Memory B cell (primary cell): ENCODE measurements around the gene COX18.

Source experiments
- ATAC-seq: fragments of 150-1000 bp; cut with Tn5 transposase; 2 replicates; pipeline ENCODE4 v1.10.0; 2021; ENCODE audit warnings: low read depth, mild to moderate bottlenecking, moderate library complexity
- DNase-seq, 2 donors: peaks; one replicate each; pipeline ENCODE4 v3.0.0; 2022; ENCODE audit warnings: low spot score in 2 of 2
- H3K27ac Mint-ChIP-seq: one replicate; pipeline ENCODE4 v1.8.0; 2022; ENCODE audit warnings: mild to moderate bottlenecking, moderate library complexity, mixed read lengths
- H3K27me3 Mint-ChIP-seq: one replicate; pipeline ENCODE4 v1.8.0; 2022; ENCODE audit warnings: mixed read lengths
- H3K36me3 Mint-ChIP-seq: one replicate; pipeline ENCODE4 v1.8.0; 2022; ENCODE audit warnings: mild to moderate bottlenecking, mixed read lengths
- H3K4me1 Mint-ChIP-seq: one replicate; pipeline ENCODE4 v1.8.0; 2022; ENCODE audit warnings: mixed read lengths
- H3K4me3 Mint-ChIP-seq: one replicate; pipeline ENCODE4 v1.8.0; 2022; ENCODE audit warnings: mild to moderate bottlenecking, moderate library complexity, mixed read lengths
- H3K9me3 Mint-ChIP-seq: one replicate; pipeline ENCODE4 v1.8.0; 2022; ENCODE audit warnings: mixed read lengths

The COX18 gene, protein sequence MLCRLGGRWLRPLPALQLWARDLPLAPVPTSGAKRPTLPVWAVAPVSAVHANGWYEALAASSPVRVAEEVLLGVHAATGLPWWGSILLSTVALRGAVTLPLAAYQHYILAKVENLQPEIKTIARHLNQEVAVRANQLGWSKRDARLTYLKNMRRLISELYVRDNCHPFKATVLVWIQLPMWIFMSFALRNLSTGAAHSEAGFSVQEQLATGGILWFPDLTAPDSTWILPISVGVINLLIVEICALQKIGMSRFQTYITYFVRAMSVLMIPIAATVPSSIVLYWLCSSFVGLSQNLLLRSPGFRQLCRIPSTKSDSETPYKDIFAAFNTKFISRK

DNA sequence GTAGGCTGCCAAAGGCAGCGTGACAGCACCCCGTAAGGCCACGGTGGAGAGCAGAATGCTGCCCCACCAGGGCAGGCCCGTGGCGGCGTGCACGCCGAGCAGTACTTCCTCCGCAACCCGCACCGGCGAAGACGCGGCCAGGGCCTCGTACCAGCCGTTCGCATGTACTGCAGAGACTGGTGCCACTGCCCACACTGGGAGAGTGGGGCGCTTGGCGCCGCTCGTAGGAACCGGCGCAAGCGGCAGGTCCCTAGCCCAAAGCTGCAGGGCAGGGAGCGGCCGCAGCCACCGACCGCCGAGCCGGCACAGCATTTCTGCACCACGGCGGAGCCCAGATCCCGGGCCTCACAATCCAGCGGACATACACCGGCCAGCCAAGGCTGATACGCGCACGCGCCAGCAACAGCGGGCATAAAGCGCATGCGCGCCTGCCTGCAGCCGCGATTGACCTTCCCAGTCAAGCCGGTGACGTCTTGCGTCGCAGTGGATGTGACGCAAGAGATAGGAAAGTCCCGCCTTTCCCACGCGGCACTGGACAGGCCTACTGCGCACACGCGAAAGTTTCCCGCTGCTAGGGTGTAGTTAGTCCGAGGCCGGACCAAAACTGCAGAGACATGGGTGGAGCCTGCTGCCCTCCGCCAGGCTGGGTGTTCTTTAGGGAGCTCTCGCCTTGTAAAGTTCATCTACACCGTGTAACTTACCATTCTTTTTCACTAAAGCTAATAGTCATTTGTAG is at the start of gene COX18:
Gene COX18 (minus strand): TSS at position 379 of the 736 bp plus-strand sequence. CDS start 67 bp downstream, at position 312.
- Mint-ChIP-seq H3K27ac (peak within 1 kb of the TSS; percentile 100), H3K9me3 (no peaks in the 10 kb centered on the region), H3K36me3 (peaks cover 9% of the 10 kb centered on the region)

DNA sequence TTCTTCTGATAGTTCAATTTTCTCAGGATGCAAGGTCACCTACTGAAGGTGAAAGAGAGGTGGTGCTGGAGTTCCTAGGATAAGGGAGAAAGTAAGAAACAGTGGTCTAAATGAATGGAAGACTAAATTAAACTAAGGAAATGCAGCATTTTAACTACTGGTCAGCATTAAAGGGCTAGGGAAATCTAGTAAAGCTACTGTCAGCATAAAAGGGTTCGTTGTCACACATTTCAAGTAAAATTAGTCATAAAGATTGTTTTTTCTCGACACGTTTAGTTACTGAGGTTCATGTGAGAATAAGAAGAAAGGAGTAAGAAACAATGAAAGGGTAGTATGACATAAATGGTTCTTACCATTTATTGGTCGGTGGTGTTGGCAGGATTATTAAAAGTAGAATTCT is 40.0 kb upstream of the COX18 start:
- ATAC-seq: no peak
- Mint-ChIP-seq H3K9me3 (no peaks in the 10 kb centered on the region), H3K27me3 (no peaks in the 10 kb centered on the region), H3K36me3 (peaks cover 16% of the 10 kb centered on the region), H3K27ac (no peak overlapping the region), H3K4me1 (peaks cover 2% of the 10 kb centered on the region), H3K4me3 (no peak overlapping the region)
- DNase-seq: no peak

More for the DNA sequence above, at the start of gene COX18:
- peak within 1 kb of the TSS; percentile 81 for H3K4me3 Mint-ChIP-seq
- ATAC-seq (peak; percentile 80), DNase-seq (peak; percentile 95 to 97)
- no peaks in the 10 kb centered on the region for H3K27me3 Mint-ChIP-seq
- H3K4me1 Mint-ChIP-seq: peaks cover 22% of the 10 kb centered on the region

DNA sequence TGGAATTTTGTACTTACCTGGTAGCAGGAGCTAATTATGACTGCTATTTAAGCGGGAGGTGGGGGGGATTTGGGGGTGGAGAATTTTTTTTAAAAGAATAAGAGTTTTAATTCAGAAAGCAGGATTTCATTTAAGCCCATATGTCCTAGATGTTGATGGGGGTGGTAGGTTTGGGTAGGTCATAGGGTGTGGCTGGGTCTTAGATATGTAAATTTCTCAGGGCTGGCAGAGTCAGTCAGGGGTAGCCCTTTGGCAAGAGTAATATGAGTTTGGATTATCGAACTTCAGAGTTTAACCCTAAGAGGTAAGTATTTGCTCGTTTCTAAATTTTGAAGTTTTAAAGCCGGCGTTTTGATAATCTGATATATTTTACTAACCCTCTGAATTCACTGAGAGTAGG is 35.2 kb upstream of the COX18 start:
- Mint-ChIP-seq H3K9me3 (no peaks in the 10 kb centered on the region), H3K36me3 (peaks cover 16% of the 10 kb centered on the region), H3K4me1 (peaks cover 5% of the 10 kb centered on the region), H3K4me3 (no peak overlapping the region), H3K27ac (peak overlapping the region; percentile 64), H3K27me3 (no peaks in the 10 kb centered on the region)
- ATAC-seq (no peak), DNase-seq (no peak)

DNA sequence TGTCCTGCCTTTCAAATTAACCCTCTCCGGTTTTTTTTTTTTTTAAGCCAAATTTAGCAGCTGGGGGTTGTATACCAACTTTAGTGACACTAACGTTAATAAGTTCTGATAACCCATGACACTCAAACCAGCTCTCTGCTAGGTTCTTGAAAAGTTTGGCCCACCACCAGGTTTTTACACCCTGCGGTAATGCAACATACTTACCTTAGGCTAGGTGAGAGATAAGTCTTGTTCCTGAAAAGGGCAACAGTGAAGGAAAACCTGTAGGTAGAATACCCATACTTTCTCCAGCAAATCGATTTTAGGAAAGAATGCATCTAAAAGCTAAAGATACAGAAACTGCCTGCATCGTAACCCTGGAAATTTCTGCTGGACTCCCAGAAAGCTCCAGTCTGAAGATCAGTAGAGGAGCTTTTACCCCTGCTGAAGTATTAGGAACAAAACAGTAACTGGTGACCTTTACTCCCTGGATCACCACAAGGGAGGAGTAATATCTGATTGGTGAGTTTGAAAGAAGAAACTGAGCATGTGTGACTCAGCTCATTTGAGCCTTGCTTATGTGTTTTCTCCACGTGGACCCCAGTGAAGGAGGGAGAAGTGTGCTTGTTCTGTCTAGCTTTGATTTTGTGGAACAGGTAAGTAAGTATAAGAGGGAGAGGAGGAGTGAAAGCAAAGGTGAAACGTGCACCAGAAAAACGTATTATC is 34.4 kb upstream of the COX18 start:
- DNase-seq (no peak), ATAC-seq (no peak)
- Mint-ChIP-seq H3K27ac (peak overlapping the region; percentile 35), H3K4me3 (no peak overlapping the region), H3K36me3 (peaks cover 22% of the 10 kb centered on the region), H3K9me3 (no peaks in the 10 kb centered on the region), H3K4me1 (peaks cover 9% of the 10 kb centered on the region), H3K27me3 (no peaks in the 10 kb centered on the region)

DNA sequence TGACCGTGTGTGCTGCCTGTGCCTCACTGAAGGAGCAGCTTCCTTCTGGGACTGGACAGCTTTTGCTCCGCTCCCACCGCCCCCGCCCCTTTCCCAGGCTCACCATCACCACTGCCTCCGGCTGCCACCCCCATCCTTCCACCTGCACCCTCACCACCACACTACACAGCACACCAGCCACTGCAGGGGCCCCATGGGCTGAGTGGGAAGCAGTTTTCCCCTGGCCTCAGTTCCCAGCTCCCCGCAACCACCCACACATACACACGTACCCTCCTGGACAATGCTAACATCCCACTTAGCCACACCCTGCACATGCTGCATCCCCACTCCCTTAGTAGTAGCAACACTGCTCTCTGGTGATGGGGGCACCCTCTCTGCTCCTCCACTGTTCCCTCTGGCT is 29.6 kb upstream of the COX18 start:
- H3K27me3 Mint-ChIP-seq: no peaks in the 10 kb centered on the region
- peaks cover 6% of the 10 kb centered on the region for H3K4me1 Mint-ChIP-seq
- no peaks in the 10 kb centered on the region for H3K9me3 Mint-ChIP-seq
- no peak for DNase-seq
- ATAC-seq: no peak
- H3K4me3 Mint-ChIP-seq: no peak overlapping the region
- peaks cover 24% of the 10 kb centered on the region for H3K36me3 Mint-ChIP-seq
- H3K27ac Mint-ChIP-seq: peak overlapping the region; percentile 75

DNA sequence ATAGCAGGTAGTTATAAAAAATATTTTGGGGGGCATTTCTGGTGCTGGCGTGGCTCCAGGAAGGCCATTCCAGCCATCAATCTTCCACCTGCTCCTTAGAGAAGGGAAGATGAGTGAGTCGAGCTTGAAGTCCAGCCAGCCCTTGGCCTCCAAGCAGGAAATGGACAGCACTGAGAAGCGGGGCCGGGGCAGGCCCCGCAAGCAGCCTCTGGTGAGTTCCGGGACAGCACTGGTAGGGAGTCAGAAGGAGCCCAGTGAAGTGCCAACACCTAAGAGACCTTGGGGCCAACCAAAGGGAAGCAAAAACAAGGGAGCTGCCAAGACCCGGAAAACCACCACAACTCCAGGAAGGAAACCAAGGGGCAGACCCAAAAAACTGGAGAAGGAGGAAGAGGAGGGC is 29.2 kb upstream of the COX18 start:
- Mint-ChIP-seq H3K4me3 (no peak overlapping the region), H3K4me1 (peaks cover 5% of the 10 kb centered on the region), H3K36me3 (peaks cover 24% of the 10 kb centered on the region), H3K27me3 (no peaks in the 10 kb centered on the region), H3K27ac (no peak overlapping the region), H3K9me3 (no peaks in the 10 kb centered on the region)
- ATAC-seq (no peak), DNase-seq (no peak)

DNA sequence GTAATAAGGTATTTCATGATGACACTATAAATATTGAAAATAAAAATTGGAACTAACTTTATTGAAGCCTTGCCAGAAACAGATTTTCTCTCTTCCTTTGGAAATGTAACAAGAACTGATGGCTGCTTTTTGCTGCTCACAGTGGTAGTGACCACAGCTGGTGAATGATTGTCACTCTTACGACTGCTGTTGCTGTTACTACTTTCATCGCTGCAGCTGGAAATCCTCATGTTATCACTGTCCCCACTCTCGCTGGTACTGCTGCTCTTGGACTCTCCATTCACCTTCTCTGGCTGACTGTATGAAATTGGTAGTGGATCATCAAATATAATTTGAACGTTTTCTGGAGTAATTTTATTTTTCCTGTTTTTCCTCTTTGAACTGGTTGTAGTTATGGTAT is 28.5 kb upstream of the COX18 start:
- H3K27ac Mint-ChIP-seq: peak overlapping the region; percentile 32
- no peaks in the 10 kb centered on the region for H3K27me3 Mint-ChIP-seq
- no peaks in the 10 kb centered on the region for H3K9me3 Mint-ChIP-seq
- DNase-seq: no peak
- no peak for ATAC-seq
- no peak overlapping the region for H3K4me3 Mint-ChIP-seq
- peaks cover 24% of the 10 kb centered on the region for H3K36me3 Mint-ChIP-seq
- H3K4me1 Mint-ChIP-seq: peaks cover 5% of the 10 kb centered on the region

DNA sequence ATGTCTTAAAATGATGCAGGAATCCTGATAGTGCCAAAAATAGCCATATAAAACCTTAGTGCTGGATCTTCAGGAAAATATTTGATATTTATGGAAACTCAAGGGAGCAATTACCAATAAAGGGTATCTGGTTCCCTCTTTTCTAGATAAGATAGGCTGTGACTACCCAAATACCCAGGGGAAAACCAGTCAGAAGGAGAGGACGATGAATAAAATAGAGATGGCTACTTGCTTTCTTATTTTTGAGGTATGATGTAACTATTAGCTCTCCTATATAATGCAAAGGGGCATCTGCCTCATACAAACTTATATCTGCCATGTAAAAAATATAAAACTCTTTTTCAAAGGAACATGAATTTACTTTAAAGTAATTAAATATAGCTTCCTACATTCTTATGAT is 23.4 kb upstream of the COX18 start:
- no peak for ATAC-seq
- Mint-ChIP-seq H3K4me1 (peaks cover 7% of the 10 kb centered on the region), H3K27me3 (no peaks in the 10 kb centered on the region), H3K36me3 (peaks cover 21% of the 10 kb centered on the region), H3K4me3 (no peak overlapping the region), H3K27ac (no peak overlapping the region), H3K9me3 (no peaks in the 10 kb centered on the region)
- no peak for DNase-seq

DNA sequence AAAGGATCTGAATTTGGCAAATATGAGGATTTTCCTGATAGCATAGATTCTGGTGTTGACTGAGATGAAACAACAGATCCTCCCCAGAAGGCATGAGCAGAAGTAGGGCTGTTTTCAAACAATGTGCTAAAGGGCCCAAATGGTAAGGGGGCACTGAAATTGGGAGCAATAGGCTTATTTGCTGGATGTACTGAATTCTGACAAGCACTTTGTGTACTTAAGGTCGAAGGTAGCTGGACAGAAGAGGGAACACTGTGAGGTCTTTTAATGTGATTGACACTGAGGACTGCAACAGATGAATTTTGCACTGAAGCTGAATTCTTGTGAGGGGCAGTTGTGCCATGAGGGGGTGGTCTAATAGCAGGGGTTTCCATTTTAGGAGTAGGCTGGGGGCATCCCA is 21.2 kb upstream of the COX18 start:
- no peak for ATAC-seq
- no peak overlapping the region for H3K4me3 Mint-ChIP-seq
- H3K4me1 Mint-ChIP-seq: peaks cover 12% of the 10 kb centered on the region
- H3K9me3 Mint-ChIP-seq: no peaks in the 10 kb centered on the region
- H3K27me3 Mint-ChIP-seq: no peaks in the 10 kb centered on the region
- peak overlapping the region; percentile 69 for H3K27ac Mint-ChIP-seq
- peaks cover 24% of the 10 kb centered on the region for H3K36me3 Mint-ChIP-seq
- no peak for DNase-seq

DNA sequence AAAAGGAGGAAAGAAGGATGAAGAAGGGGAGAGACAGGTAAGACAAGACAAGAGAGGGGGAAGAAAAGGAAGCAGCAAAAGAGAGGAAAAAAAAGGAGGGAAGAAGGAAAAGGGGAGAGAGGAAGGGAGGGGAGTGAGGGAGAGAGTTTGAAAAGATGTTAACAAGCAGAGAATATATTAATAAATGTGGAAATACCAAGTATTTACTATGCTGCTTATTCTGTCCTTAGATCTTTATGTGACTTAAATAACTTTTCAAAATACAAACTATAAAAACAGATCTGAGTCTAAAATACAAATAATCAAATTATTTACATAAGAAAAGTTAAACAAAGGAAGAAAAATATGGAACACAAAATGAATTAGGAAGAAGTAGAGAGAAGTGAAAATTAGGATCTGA is 18.4 kb upstream of the COX18 start:
- no peaks in the 10 kb centered on the region for H3K27me3 Mint-ChIP-seq
- H3K36me3 Mint-ChIP-seq: peaks cover 22% of the 10 kb centered on the region
- H3K4me3 Mint-ChIP-seq: no peak overlapping the region
- ATAC-seq (no peak), DNase-seq (no peak)
- H3K27ac Mint-ChIP-seq: peak overlapping the region; percentile 68
- H3K4me1 Mint-ChIP-seq: peaks cover 12% of the 10 kb centered on the region
- no peaks in the 10 kb centered on the region for H3K9me3 Mint-ChIP-seq

DNA sequence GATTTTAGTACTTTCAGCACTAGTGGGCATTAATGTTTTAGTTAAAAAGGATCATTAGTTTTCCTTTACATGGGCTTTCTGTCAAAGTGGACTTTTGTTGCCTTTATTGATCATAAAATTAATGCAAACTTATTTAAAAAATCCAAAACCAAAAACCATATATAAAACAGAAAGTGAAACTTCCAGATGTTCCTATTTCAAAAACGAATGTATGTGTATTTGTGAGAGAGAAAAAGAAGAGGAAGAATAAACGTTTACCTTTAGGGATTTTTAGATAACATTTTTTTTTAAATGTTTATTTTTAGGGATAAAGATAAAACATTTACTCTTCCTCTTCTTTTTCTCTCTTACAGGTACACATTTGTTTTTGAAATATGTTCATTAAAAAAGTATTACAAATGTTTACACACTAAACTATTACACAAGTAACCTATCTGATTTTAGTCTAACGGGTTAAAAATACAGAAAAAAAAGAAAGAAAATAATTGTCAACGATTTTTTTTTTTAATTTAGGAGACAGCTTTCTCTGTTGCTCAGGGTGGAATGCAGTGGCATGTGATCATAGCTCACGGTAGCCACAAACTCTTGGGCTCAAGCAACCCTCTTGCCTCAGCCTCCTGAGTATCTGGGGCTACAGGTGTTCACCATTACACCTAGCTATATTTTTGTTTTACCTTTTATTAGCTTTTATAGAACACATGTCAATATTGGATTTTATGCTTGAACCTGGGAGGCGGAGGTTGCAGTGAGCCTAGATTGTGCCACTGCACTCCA is 16.8 kb upstream of the COX18 start:
- ATAC-seq: peak; percentile 35
- H3K4me3 Mint-ChIP-seq: peak overlapping the region; percentile 54

DNA sequence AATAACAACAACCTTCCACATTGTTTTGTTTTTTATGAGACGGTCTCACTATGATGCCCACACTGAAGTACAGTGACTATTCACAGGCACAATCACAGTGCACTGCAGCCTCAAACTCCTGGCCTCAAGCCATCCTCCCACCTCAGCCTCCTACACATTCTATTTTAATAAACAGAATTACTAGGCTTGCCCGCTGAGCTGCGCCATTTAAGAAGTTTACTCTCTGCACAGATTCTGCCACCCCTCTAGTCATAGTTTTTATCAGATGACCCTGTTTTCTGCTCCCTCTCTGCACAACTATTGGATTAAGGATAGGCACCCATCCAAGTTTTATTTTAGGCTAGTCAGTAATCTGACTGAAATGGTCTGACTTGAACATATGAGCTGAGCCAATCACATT is 11.3 kb upstream of the COX18 start:
- Mint-ChIP-seq H3K27me3 (no peaks in the 10 kb centered on the region), H3K36me3 (peaks cover 23% of the 10 kb centered on the region), H3K4me1 (peaks cover 9% of the 10 kb centered on the region), H3K27ac (peak overlapping the region; percentile 39), H3K9me3 (no peaks in the 10 kb centered on the region), H3K4me3 (no peak overlapping the region)
- ATAC-seq: no peak
- no peak for DNase-seq

More for the DNA sequence above, 16.8 kb upstream of the COX18 start:
- Mint-ChIP-seq H3K36me3 (peaks cover 19% of the 10 kb centered on the region), H3K27ac (no peak overlapping the region), H3K27me3 (no peaks in the 10 kb centered on the region), H3K9me3 (no peaks in the 10 kb centered on the region), H3K4me1 (peaks cover 13% of the 10 kb centered on the region)
- DNase-seq: no peak

DNA sequence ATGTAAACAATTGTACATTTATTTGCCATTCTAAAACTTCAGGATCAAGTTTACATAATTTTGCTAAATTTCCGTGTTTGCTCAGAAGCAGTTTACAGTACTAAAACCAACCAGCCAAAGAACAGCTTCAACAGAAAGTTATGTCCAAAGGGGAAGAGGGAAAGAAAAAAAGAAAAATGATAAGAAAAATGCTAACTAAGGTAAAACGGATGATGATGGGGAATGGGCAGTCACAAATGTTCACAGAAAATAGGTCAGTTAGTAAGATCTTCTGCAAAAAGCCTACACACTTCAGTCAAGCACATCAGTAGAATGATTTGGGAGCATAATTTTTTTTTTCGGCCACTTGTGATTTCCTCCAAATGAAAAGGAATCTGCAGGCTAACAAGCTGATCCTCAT is 6.3 kb upstream of the COX18 start:
- DNase-seq: no peak
- no peak for ATAC-seq
- Mint-ChIP-seq H3K4me1 (peaks cover 4% of the 10 kb centered on the region), H3K4me3 (no peak overlapping the region), H3K27me3 (no peaks in the 10 kb centered on the region), H3K27ac (no peak overlapping the region), H3K9me3 (no peaks in the 10 kb centered on the region), H3K36me3 (peaks cover 18% of the 10 kb centered on the region)

DNA sequence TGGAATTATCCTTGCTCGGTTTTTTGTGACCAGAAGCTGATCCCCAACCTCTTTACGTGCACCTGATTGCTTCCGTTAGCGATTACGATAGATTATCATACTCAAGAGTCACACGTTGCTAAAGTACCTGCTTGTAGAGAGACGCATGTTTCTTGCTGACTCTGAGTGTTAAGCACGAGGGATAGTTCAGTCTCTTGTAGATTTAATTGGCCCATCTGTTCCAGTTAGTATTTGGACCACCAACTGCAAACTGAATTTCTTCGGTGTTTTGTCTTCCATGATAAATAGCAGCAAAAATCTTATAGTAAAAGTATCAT is 516 bp upstream of the COX18 start:
- Mint-ChIP-seq H3K36me3 (peaks cover 8% of the 10 kb centered on the region), H3K4me3 (peak overlapping the region; percentile 81), H3K4me1 (peaks cover 22% of the 10 kb centered on the region), H3K27me3 (no peaks in the 10 kb centered on the region), H3K27ac (peak overlapping the region; percentile 100), H3K9me3 (no peaks in the 10 kb centered on the region)
- ATAC-seq (peak; percentile 25), DNase-seq (no peak)
